A673 (cell line): ENCODE data around the gene GSE1.

Source experiments
- EZH2 ChIP-seq: fragments of 200-600 bp; sonication (generic); IDR thresholded peaks from 2 replicates; pipeline ENCODE4 v1.6.1; 2017; ENCODE audit warnings: borderline replicate concordance, low read depth, mild to moderate bottlenecking, mixed read lengths, antibody characterized with exemption, low read length; ENCODE audit not compliant: poor library complexity, severe bottlenecking
- TF ChIP-seq, protein P1 (sequence below): fragments of 300-800, 200-600 bp; sonication (generic); conservative IDR thresholded peaks from 2 replicates; pipeline ENCODE4 v1.5.1; 2017; ENCODE audit warnings: low read depth, mild to moderate bottlenecking, antibody characterized with exemption, low read length, moderate library complexity, mixed read lengths

DNA sequence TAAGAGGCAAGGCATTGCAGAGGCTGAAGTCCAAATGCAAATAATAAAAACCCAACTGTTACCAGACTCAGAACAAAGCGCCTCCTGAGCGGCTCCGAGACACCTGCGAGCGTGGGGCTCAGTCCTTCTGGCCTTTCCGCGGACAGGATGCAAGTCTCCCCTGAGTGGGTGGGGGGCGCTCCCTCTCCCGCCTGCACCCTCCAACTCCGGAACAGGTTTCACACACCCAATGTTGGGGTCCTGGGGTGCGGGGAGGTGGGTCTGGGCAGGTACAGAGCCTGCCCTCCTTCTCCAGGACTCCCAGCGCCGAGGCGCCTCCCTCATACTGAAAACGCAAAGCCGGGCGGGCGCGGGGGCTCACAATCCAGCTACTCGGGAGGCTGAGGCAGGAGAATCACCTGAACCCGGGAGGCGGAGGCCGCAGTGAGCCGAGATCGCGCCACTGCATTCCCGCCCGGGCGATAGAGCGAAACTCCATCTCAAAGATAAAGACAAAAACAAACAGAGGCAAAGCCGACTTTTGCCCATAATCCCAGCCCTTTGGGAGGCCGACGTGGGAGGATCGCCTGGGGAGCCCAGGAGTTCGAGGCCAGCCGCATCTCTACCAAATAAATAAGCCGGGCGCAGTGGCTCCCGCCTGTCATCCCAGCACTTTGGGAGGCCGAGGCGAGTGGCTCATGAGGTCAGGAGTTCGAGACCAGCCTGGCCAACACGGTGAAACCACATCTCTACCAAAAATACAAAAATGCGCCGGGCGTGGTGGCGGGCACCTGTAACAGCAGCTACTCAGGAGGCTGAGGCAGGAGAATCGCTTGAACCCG, 74.7 kb downstream of the GSE1 start:
- TF ChIP-seq, protein P1, sequence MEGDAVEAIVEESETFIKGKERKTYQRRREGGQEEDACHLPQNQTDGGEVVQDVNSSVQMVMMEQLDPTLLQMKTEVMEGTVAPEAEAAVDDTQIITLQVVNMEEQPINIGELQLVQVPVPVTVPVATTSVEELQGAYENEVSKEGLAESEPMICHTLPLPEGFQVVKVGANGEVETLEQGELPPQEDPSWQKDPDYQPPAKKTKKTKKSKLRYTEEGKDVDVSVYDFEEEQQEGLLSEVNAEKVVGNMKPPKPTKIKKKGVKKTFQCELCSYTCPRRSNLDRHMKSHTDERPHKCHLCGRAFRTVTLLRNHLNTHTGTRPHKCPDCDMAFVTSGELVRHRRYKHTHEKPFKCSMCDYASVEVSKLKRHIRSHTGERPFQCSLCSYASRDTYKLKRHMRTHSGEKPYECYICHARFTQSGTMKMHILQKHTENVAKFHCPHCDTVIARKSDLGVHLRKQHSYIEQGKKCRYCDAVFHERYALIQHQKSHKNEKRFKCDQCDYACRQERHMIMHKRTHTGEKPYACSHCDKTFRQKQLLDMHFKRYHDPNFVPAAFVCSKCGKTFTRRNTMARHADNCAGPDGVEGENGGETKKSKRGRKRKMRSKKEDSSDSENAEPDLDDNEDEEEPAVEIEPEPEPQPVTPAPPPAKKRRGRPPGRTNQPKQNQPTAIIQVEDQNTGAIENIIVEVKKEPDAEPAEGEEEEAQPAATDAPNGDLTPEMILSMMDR: no peak
- no peak for TF ChIP-seq EZH2
